Measurements from ENCODE around the gene CEMP1. TPM values are rescaled to one million over a fixed set of nuclear protein-coding genes. Genes with fewer than 3 reads are reported as not detected.

Gene CEMP1
- total and polyA plus RNA-seq, 4 experiments from 2014 or later, result 1.7 to 5.0 (median 2.4) TPM

DNA sequence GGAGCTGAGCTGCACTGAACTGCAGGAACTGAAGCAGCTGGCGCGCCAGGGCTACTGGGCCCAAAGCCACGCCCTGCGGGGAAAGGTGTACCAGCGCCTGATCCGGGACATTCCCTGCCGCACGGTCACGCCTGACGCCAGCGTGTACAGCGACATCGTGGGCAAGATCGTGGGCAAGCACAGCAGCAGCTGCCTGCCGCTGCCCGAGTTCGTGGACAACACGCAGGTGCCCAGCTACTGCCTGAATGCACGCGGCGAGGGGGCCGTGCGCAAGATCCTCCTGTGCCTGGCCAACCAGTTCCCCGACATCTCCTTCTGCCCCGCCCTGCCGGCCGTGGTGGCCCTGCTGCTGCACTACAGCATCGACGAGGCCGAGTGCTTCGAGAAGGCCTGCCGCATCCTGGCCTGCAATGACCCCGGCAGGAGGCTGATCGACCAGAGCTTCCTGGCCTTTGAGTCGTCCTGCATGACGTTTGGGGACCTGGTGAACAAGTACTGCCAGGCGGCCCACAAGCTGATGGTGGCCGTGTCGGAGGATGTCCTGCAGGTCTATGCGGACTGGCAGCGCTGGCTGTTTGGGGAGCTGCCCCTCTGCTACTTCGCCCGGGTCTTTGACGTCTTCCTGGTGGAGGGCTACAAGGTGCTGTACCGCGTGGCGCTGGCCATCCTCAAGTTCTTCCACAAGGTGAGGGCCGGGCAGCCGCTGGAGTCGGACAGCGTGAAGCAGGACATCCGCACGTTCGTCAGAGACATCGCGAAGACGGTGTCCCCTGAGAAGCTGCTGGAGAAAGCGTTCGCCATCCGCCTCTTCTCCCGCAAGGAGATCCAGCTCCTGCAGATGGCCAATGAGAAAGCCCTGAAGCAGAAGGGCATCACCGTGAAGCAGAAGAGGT lies 34.7 kb downstream of the CEMP1 start:
- peaks cover 6% of the 10 kb centered on the region in 2 donors for H3K36me3 Mint-ChIP-seq
- no peaks in the 10 kb centered on the region for H3K4me1 ChIP-seq (ENCODE audit: insufficient read depth, low read length)
- no peaks in the 10 kb centered on the region for H3K9me3 ChIP-seq (ENCODE audit: control insufficient read depth in 1 of 2, low read length in 2 of 2)
- no peak overlapping the region for H3K4me3 ChIP-seq (ENCODE audit: low read length in 2 of 2)
- H3K27me3 ChIP-seq (ENCODE audit: insufficient read depth, low read length), result no peaks in the 10 kb centered on the region
- no peak overlapping the region for H3K27ac Mint-ChIP-seq
- ChIA-PET CTCF (ENCODE audit: partially characterized antibody) (interaction anchor here (1.0 to 4.4 kb wide), 2 partner anchors 10 to 302 kb away, joined by 3 to 17 read pairs; no protein-coding TSS in a partner anchor), POLR2A (ENCODE audit: partially characterized antibody) (no interaction called here)
- intact Hi-C loops (cut with micrococcal nuclease), result no loop called here
- H3K4me3 Mint-ChIP-seq, result no peak overlapping the region
- DNase-seq, result no peak
- no peak overlapping the region for H3K27ac ChIP-seq (ENCODE audit: low read depth, low read length)
- no peaks in the 10 kb centered on the region for H3K27me3 Mint-ChIP-seq
- H3K36me3 ChIP-seq (ENCODE audit: insufficient read depth, low read length), result no peaks in the 10 kb centered on the region
- no peaks in the 10 kb centered on the region for H3K9me3 Mint-ChIP-seq
- H3K4me1 Mint-ChIP-seq, result no peaks in the 10 kb centered on the region

GRCh38 chr16:2495041-2495440 lies 36.2 kb downstream of the CEMP1 start:
- Histone ChIP-seq H3K36me3 (ENCODE audit: insufficient read depth, low read length) (no peaks in the 10 kb centered on the region), H3K9me3 (ENCODE audit: control insufficient read depth in 1 of 2, low read length in 2 of 2) (no peaks in the 10 kb centered on the region), H3K27me3 (ENCODE audit: insufficient read depth, low read length) (no peaks in the 10 kb centered on the region), H3K4me3 (ENCODE audit: low read length in 2 of 2) (no peak overlapping the region), H3K27ac (ENCODE audit: low read depth, low read length) (no peak overlapping the region), H3K4me1 (ENCODE audit: insufficient read depth, low read length) (no peaks in the 10 kb centered on the region)
- intact Hi-C loops (cut with micrococcal nuclease), result no loop called here
- Mint-ChIP-seq H3K4me3 (no peak overlapping the region), H3K9me3 (no peaks in the 10 kb centered on the region), H3K27ac (no peak overlapping the region), H3K36me3 (peaks cover 6% of the 10 kb centered on the region in 2 donors), H3K27me3 (no peaks in the 10 kb centered on the region), H3K4me1 (no peaks in the 10 kb centered on the region)
- ChIA-PET CTCF (ENCODE audit: partially characterized antibody) (no interaction called here), POLR2A (ENCODE audit: partially characterized antibody) (no interaction called here)
- DNase-seq, result no peak

- Mint-ChIP-seq H3K4me3 (no peak overlapping the region), H3K36me3 (peaks cover 6% of the 10 kb centered on the region in 2 donors), H3K27ac (no peak overlapping the region), H3K4me1 (no peaks in the 10 kb centered on the region), H3K27me3 (no peaks in the 10 kb centered on the region), H3K9me3 (no peaks in the 10 kb centered on the region)
- H3K27ac ChIP-seq (ENCODE audit: low read depth, low read length), result no peak overlapping the region
- no peaks in the 10 kb centered on the region for H3K36me3 ChIP-seq (ENCODE audit: insufficient read depth, low read length)
- POLR2A ChIA-PET (ENCODE audit: partially characterized antibody), result no interaction called here
- H3K9me3 ChIP-seq (ENCODE audit: control insufficient read depth in 1 of 2, low read length in 2 of 2), result no peaks in the 10 kb centered on the region
- H3K27me3 ChIP-seq (ENCODE audit: insufficient read depth, low read length), result no peaks in the 10 kb centered on the region
- intact Hi-C loops (cut with micrococcal nuclease), result no loop called here
- H3K4me3 ChIP-seq (ENCODE audit: low read length in 2 of 2), result no peak overlapping the region
- CTCF ChIA-PET (ENCODE audit: partially characterized antibody), result no interaction called here
- no peak for DNase-seq
- no peaks in the 10 kb centered on the region for H3K4me1 ChIP-seq (ENCODE audit: insufficient read depth, low read length)
These were observed 36.6 kb downstream of the CEMP1 start for GRCh38 chr16:2494616-2495015.

- Histone ChIP-seq H3K9me3 (ENCODE audit: control insufficient read depth in 1 of 2, low read length in 2 of 2) (no peaks in the 10 kb centered on the region), H3K4me3 (ENCODE audit: low read length in 2 of 2) (no peak overlapping the region), H3K36me3 (ENCODE audit: insufficient read depth, low read length) (no peaks in the 10 kb centered on the region), H3K27me3 (ENCODE audit: insufficient read depth, low read length) (no peaks in the 10 kb centered on the region), H3K27ac (ENCODE audit: low read depth, low read length) (no peak overlapping the region), H3K4me1 (ENCODE audit: insufficient read depth, low read length) (no peaks in the 10 kb centered on the region)
- H3K4me3 Mint-ChIP-seq, result no peak overlapping the region
- H3K27me3 Mint-ChIP-seq, result no peaks in the 10 kb centered on the region
- H3K9me3 Mint-ChIP-seq, result no peaks in the 10 kb centered on the region
- intact Hi-C loops (cut with micrococcal nuclease), result no loop called here
- peaks cover 6% of the 10 kb centered on the region in 2 donors for H3K36me3 Mint-ChIP-seq
- DNase-seq, result peak in 1 of 5 donors; percentile 2
- no peaks in the 10 kb centered on the region for H3K4me1 Mint-ChIP-seq
- H3K27ac Mint-ChIP-seq, result no peak overlapping the region
- POLR2A ChIA-PET (ENCODE audit: partially characterized antibody), result no interaction called here
- CTCF ChIA-PET (ENCODE audit: partially characterized antibody), result interaction anchor here (0.8 kb wide), 1 partner anchor 9 kb away, joined by 3 read pairs; no protein-coding TSS in a partner anchor
These were observed 37.6 kb downstream of the CEMP1 start for GRCh38 chr16:2493605-2494004.

- H3K27me3 Mint-ChIP-seq, result no peaks in the 10 kb centered on the region
- no peak overlapping the region for H3K4me3 Mint-ChIP-seq
- H3K4me1 Mint-ChIP-seq, result peaks cover 3 to 7% (median 3%) of the 10 kb centered on the region in 4 donors
- DNase-seq, result no peak
- H3K27ac ChIP-seq (ENCODE audit: low read depth, low read length), result no peak overlapping the region
- no peaks in the 10 kb centered on the region for H3K9me3 ChIP-seq (ENCODE audit: control insufficient read depth in 1 of 2, low read length in 2 of 2)
- ChIA-PET CTCF (ENCODE audit: partially characterized antibody) (interaction anchor here (1.9 kb wide), 1 partner anchor 9 kb away, joined by 4 read pairs; no protein-coding TSS in a partner anchor), POLR2A (ENCODE audit: partially characterized antibody) (no interaction called here)
- H3K27ac Mint-ChIP-seq, result no peak overlapping the region
- no peaks in the 10 kb centered on the region for H3K36me3 ChIP-seq (ENCODE audit: insufficient read depth, low read length)
- H3K4me1 ChIP-seq (ENCODE audit: insufficient read depth, low read length), result peaks cover 5% of the 10 kb centered on the region
- H3K9me3 Mint-ChIP-seq, result no peaks in the 10 kb centered on the region
- H3K36me3 Mint-ChIP-seq, result peaks cover 0 to 1% of the 10 kb centered on the region in 2 donors
- H3K27me3 ChIP-seq (ENCODE audit: insufficient read depth, low read length), result no peaks in the 10 kb centered on the region
- intact Hi-C loops (cut with micrococcal nuclease), result no loop called here
- H3K4me3 ChIP-seq (ENCODE audit: low read length in 2 of 2), result no peak overlapping the region
These were observed 38.9 kb downstream of the CEMP1 start for GRCh38 chr16:2492292-2492691.

- Histone ChIP-seq H3K27me3 (ENCODE audit: insufficient read depth, low read length) (no peaks in the 10 kb centered on the region), H3K4me3 (ENCODE audit: low read length in 2 of 2) (no peak overlapping the region), H3K9me3 (ENCODE audit: control insufficient read depth in 1 of 2, low read length in 2 of 2) (no peaks in the 10 kb centered on the region), H3K27ac (ENCODE audit: low read depth, low read length) (no peak overlapping the region), H3K4me1 (ENCODE audit: insufficient read depth, low read length) (peaks cover 14% of the 10 kb centered on the region), H3K36me3 (ENCODE audit: insufficient read depth, low read length) (no peaks in the 10 kb centered on the region)
- peaks cover 0 to 1% of the 10 kb centered on the region in 2 donors for H3K36me3 Mint-ChIP-seq
- H3K4me1 Mint-ChIP-seq, result peaks cover 9 to 19% (median 11%) of the 10 kb centered on the region in 4 donors
- no peaks in the 10 kb centered on the region for H3K9me3 Mint-ChIP-seq
- intact Hi-C loops (cut with micrococcal nuclease), result no loop called here
- no peak overlapping the region for H3K4me3 Mint-ChIP-seq
- no peaks in the 10 kb centered on the region for H3K27me3 Mint-ChIP-seq
- ChIA-PET POLR2A (ENCODE audit: partially characterized antibody) (interaction anchor here (0.6 kb wide), 1 partner anchor 276 kb away, joined by 4 read pairs; the partner anchor contains the start of gene PGP), CTCF (ENCODE audit: partially characterized antibody) (interaction anchor here (1.9 kb wide), 1 partner anchor 11 kb away, joined by 4 read pairs; no protein-coding TSS in a partner anchor)
- H3K27ac Mint-ChIP-seq, result no peak overlapping the region
- no peak for DNase-seq
These were observed 40.8 kb downstream of the CEMP1 start for GRCh38 chr16:2490190-2491105.

GRCh38 chr16:2489581-2489980 lies 41.6 kb downstream of the CEMP1 start:
- no peaks in the 10 kb centered on the region for H3K27me3 Mint-ChIP-seq
- H3K4me3 Mint-ChIP-seq, result no peak overlapping the region
- ChIA-PET POLR2A (ENCODE audit: partially characterized antibody) (no interaction called here), CTCF (ENCODE audit: partially characterized antibody) (interaction anchor here (0.7 to 2.5 kb wide), 3 partner anchors 81 to 295 kb away, joined by 3 to 13 read pairs (median 4); no protein-coding TSS in a partner anchor)
- H3K36me3 Mint-ChIP-seq, result peaks cover 0 to 1% of the 10 kb centered on the region in 2 donors
- intact Hi-C loops (cut with micrococcal nuclease), result no loop called here
- no peaks in the 10 kb centered on the region for H3K9me3 ChIP-seq (ENCODE audit: control insufficient read depth in 1 of 2, low read length in 2 of 2)
- peaks cover 9 to 19% (median 13%) of the 10 kb centered on the region in 4 donors for H3K4me1 Mint-ChIP-seq
- H3K27ac Mint-ChIP-seq, result no peak overlapping the region
- H3K36me3 ChIP-seq (ENCODE audit: insufficient read depth, low read length), result no peaks in the 10 kb centered on the region
- H3K4me3 ChIP-seq (ENCODE audit: low read length in 2 of 2), result no peak overlapping the region
- DNase-seq, result no peak
- H3K27ac ChIP-seq (ENCODE audit: low read depth, low read length), result no peak overlapping the region
- H3K9me3 Mint-ChIP-seq, result no peaks in the 10 kb centered on the region
- H3K4me1 ChIP-seq (ENCODE audit: insufficient read depth, low read length), result peaks cover 14% of the 10 kb centered on the region
- H3K27me3 ChIP-seq (ENCODE audit: insufficient read depth, low read length), result no peaks in the 10 kb centered on the region

Measured in CD4-positive, alpha-beta memory T cell (primary cell).